Smooth muscle cell (in vitro differentiated cells): ENCODE data around the gene FUT6. TPM values are rescaled to one million over a fixed set of nuclear protein-coding genes. Genes with fewer than 3 reads are reported as not detected.
"Not testable (repeated sequence)": the region's sequence is repeated elsewhere in the genome, so short reads cannot be mapped to it uniquely, and the experiment has no call there.

Experiments
- DNase-seq: peaks from one replicate; lab custom pipeline; 2025; ENCODE audit not compliant: unreplicated experiment; lab: John Stamatoyannopoulos, UW
- H2AFZ ChIP-seq: fragments of 200-600 bp; sonication (generic); 2 replicates; pipeline ENCODE4 v1.6.0; 2016; ENCODE audit warnings: antibody characterized with exemption, low read depth, mild to moderate bottlenecking
- H3F3A ChIP-seq: fragments of 200-600 bp; sonication (generic); 2 replicates; pipeline ENCODE4 v1.6.0; 2017; ENCODE audit warnings: antibody characterized with exemption, low read depth
- H3K27ac ChIP-seq: fragments of 200-600 bp; sonication (generic); 2 replicates; pipeline ENCODE4 v1.5.1; 2016; ENCODE audit warnings: low read depth, mild to moderate bottlenecking
- H3K27me3 ChIP-seq: fragments of 200-600 bp; sonication (generic); 2 replicates; pipeline ENCODE4 v1.6.1; 2016; ENCODE audit warnings: low read depth, mild to moderate bottlenecking
- H3K36me3 ChIP-seq: fragments of 200-600 bp; sonication (generic); 2 replicates; pipeline ENCODE4 v1.5.1; 2016; ENCODE audit warnings: low read depth
- H3K4me1 ChIP-seq: fragments of 200-600 bp; sonication (generic); 2 replicates; pipeline ENCODE4 v1.5.1; 2016; ENCODE audit warnings: low read depth
- H3K4me2 ChIP-seq: fragments of 200-600 bp; sonication (generic); 2 replicates; pipeline ENCODE4 v1.6.0; 2016; ENCODE audit warnings: mild to moderate bottlenecking
- H3K4me3 ChIP-seq: fragments of 200-600 bp; sonication (generic); 2 replicates; pipeline ENCODE4 v1.5.1; 2016; ENCODE audit warnings: mild to moderate bottlenecking
- H3K79me2 ChIP-seq: fragments of 200-600 bp; sonication (generic); 2 replicates; pipeline ENCODE4 v1.6.0; 2016; ENCODE audit warnings: low read depth, mild to moderate bottlenecking
- H3K9ac ChIP-seq: fragments of 200-600 bp; sonication (generic); 2 replicates; pipeline ENCODE4 v1.6.0; 2016; ENCODE audit warnings: low read depth
- H3K9me3 ChIP-seq: fragments of 200-600 bp; sonication (generic); replicated peaks from 2 replicates; pipeline ENCODE4 v1.5.1; 2016; ENCODE audit warnings: low read depth
- H4K20me1 ChIP-seq: fragments of 200-600 bp; sonication (generic); 2 replicates; pipeline ENCODE4 v1.6.0; 2016; ENCODE audit warnings: low read depth
- WGBS: methylation state at CpG from one replicate; pipeline ENCODE4 v1.1.7; 2016; ENCODE audit warnings: low lambda C conversion rate; 5-methylcytosine and 5-hydroxymethylcytosine counted together
- polyA plus RNA-seq: library from polyadenylated mRNA; unstranded; fragments of >200 nt; fragmentation: Nextera tagmentation; extraction: Ambion mirVana; gene quantifications from 2 replicates; pipeline ENCODE4 v1.2.1, GENCODE V29; 2016
- total RNA-seq: library from RNA; depleted of rRNA; stranded (reverse); fragments of >200 nt; gene quantifications from 2 replicates; pipeline ENCODE4 v1.2.3, GENCODE V29; 2014
- TF ChIP-seq, protein P1 (sequence below): fragments of 200-600 bp; sonication (generic); IDR thresholded peaks from 2 replicates; pipeline ENCODE4 v1.5.1; 2017; ENCODE audit warnings: borderline replicate concordance, mild to moderate bottlenecking, antibody characterized with exemption; ENCODE audit not compliant: insufficient read depth, poor library complexity, severe bottlenecking

FUT6 gene
- total and polyA plus RNA-seq, 2 experiments from 2014 or later, result not detected

DNA sequence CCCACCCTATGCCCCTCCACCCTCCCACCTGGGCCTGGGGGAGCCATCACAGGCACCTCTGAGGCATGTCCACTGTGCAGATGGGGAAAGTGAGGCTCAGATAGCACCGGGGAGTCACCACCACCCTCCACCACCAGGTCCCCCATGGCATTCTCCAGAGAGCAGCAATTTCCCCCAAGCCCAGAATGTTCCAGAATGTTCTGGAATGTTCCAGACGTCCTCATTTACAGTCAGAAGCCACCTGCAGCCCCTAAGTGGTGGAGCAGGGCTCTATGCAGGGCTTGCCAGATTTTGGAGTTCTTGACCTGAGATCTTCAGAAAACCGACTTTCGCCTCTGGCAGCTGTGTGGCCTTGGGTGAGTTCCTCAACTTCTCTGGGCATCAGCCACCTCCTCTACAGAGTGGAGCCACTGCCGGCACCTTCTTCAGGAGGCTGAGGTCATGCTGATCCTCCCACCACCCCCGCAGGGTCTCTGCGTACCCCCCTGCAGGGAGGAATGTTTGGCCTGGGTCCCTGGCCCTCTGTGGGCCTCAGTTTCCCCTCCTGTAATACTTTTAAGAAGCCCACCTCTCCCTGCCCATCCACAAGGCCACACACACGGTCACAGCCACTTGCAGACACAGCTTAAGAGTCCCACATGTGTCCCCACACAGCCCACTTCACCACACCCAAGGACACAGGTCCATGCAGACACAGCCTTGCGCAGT, 24.7 kb upstream of the FUT6 start:
- TF ChIP-seq, protein P1, sequence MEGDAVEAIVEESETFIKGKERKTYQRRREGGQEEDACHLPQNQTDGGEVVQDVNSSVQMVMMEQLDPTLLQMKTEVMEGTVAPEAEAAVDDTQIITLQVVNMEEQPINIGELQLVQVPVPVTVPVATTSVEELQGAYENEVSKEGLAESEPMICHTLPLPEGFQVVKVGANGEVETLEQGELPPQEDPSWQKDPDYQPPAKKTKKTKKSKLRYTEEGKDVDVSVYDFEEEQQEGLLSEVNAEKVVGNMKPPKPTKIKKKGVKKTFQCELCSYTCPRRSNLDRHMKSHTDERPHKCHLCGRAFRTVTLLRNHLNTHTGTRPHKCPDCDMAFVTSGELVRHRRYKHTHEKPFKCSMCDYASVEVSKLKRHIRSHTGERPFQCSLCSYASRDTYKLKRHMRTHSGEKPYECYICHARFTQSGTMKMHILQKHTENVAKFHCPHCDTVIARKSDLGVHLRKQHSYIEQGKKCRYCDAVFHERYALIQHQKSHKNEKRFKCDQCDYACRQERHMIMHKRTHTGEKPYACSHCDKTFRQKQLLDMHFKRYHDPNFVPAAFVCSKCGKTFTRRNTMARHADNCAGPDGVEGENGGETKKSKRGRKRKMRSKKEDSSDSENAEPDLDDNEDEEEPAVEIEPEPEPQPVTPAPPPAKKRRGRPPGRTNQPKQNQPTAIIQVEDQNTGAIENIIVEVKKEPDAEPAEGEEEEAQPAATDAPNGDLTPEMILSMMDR, result no peak
- Histone ChIP-seq H3K27me3 (no peaks in the 10 kb centered on the region), H2AFZ (no peak overlapping the region), H3F3A (no peaks in the 10 kb centered on the region), H3K27ac (no peak overlapping the region), H3K79me2 (no peaks in the 10 kb centered on the region), H3K9ac (no peak overlapping the region), H4K20me1 (no peaks in the 10 kb centered on the region), H3K9me3 (no peaks in the 10 kb centered on the region), H3K4me2 (no peak overlapping the region), H3K36me3 (no peaks in the 10 kb centered on the region), H3K4me1 (no peaks in the 10 kb centered on the region), H3K4me3 (no peak overlapping the region)
- 81% methylated on average over 9 of the region's 9 CpGs for WGBS
- DNase-seq, result no peak

GRCh38 chr19:5863030-5863665, 23.6 kb upstream of the FUT6 start:
- Histone ChIP-seq H3K4me2 (no peak overlapping the region), H3K79me2 (no peaks in the 10 kb centered on the region), H2AFZ (no peak overlapping the region), H3K27ac (no peak overlapping the region), H3K4me3 (no peak overlapping the region), H3K4me1 (no peaks in the 10 kb centered on the region), H4K20me1 (no peaks in the 10 kb centered on the region), H3K36me3 (no peaks in the 10 kb centered on the region), H3K27me3 (no peaks in the 10 kb centered on the region), H3K9ac (no peak overlapping the region), H3K9me3 (no peaks in the 10 kb centered on the region), H3F3A (no peaks in the 10 kb centered on the region)
- no peak for DNase-seq
- TF ChIP-seq, protein P1, result no peak
- WGBS, result 72% methylated on average over 11 of the region's 11 CpGs

DNA sequence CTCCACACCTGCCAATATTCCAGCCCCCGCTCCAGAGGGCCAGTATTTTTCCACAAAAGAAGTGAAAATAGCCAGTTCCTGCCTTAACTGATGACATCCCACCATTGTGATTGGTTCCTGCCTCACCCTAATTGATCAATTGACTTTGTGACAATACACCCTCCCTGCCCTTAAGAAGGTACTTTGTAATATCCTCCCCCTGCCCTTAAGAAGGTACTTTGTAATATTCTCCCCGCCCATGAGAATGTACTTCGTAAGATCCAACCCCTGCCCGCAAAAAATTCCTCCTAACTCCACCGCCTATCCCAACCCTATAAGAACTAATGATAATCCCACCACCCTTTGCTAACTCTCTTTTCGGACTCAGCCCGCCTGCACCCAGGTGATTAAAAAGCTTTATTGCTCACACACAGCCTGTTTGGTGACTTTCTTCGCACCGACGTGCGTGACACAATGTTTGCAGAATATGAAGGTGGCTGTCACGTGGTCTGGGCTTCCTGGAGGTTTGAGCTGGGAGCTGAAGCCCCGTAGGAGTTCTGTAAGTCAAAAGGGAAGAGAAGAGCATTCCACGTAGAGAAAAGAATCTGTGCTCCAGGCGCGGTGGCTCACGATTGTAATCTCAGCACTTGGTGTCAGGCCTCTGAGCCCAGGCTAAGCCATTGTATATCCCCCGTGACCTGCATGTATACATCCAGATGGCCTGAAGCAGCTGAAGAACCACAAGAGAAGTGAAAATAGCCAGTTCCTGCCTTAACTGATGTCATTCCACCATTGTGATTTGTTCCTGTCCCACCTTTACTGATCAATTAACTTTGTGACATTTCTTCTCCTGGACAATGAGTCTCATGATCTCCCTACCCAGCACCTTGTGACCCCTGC, 17.9 kb upstream of the FUT6 start:
- TF ChIP-seq, protein P1, result no peak

DNA sequence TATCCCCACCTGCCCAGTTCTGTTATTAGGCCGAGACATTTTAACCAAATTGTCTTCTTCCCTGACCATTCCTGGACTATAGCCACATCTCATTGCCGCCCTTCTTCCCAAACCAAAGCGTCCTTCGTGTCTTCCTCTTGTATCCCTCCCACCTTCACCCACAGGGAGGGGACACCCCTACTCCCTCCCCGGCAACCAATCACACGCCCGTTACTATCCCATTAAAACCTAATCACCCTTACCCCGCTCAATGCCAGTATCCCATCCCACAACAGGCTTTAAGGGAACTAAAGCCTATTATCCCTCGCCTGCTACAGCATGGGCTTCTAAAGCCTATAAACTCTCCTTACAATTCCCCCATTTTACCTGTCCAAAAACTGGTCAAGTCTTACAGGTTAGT, 15.6 kb upstream of the FUT6 start:
- not testable (repeated sequence) for H3F3A ChIP-seq, DNase-seq, H3K4me2 ChIP-seq, H3K79me2 ChIP-seq, H3K9me3 ChIP-seq, H4K20me1 ChIP-seq, H3K36me3 ChIP-seq, H3K27me3 ChIP-seq, H3K4me3 ChIP-seq, H2AFZ ChIP-seq, H3K4me1 ChIP-seq, H3K9ac ChIP-seq, H3K27ac ChIP-seq
- WGBS, result 84% methylated on average over 9 of the region's 9 CpGs

More for the DNA sequence above, 17.9 kb upstream of the FUT6 start:
- Histone ChIP-seq H3K9me3 (no peaks in the 10 kb centered on the region), H2AFZ (no peak overlapping the region), H3K36me3 (no peaks in the 10 kb centered on the region), H3K4me3 (no peak overlapping the region), H3K79me2 (no peaks in the 10 kb centered on the region), H4K20me1 (no peaks in the 10 kb centered on the region), H3K4me1 (peaks cover 4% of the 10 kb centered on the region), H3K4me2 (no peak overlapping the region), H3K9ac (no peak overlapping the region), H3K27ac (no peak overlapping the region), H3F3A (no peaks in the 10 kb centered on the region), H3K27me3 (peaks cover 6% of the 10 kb centered on the region)
- no peak for DNase-seq
- 88% methylated on average over 18 of the region's 18 CpGs for WGBS

DNA sequence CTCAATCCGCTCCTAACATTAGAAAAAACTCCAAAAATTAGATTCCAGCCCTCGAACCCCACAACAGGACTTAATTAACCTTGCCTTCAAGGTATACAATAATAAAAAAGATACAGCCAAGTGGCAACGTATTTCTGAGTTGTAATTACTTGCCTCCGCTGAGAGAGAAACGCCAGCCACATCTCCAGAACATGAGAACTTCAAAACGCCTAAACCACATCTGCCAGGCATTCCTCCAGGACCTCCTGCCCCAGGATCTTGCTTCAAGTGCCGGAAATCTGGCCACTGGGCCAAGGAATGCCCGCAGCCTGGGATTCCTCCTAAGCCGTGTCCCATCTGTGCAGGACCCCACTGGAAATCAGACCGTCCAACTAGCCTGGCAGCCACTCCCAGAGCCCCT, 14.6 kb upstream of the FUT6 start:
- H3K4me3 ChIP-seq, result not testable (repeated sequence)
- 84% methylated on average over 10 of the region's 10 CpGs for WGBS

More for the DNA sequence above, 14.6 kb upstream of the FUT6 start:
- not testable (repeated sequence) for H3F3A ChIP-seq, H3K9ac ChIP-seq, H2AFZ ChIP-seq, H3K9me3 ChIP-seq, H4K20me1 ChIP-seq, H3K4me1 ChIP-seq, H3K36me3 ChIP-seq, H3K27me3 ChIP-seq, H3K27ac ChIP-seq, DNase-seq, H3K4me2 ChIP-seq, H3K79me2 ChIP-seq
